HG03108 (cell line): ENCODE data around the gene PKD1.

Experiments used
- ATAC-seq: cut with Tn5 transposase; IDR thresholded peaks from one replicate; pipeline ENCODE4 v1.9.1; 2021; ENCODE audit warnings: moderate library complexity; ENCODE audit not compliant: unreplicated experiment

PKD1 gene

GRCh38 chr16:2056681-2057407 lies 78.9 kb downstream of the PKD1 start:
- ATAC-seq = no peak

- no peak for ATAC-seq
Measured at GRCh38 chr16:2056077-2056476, 79.6 kb downstream of the PKD1 start.

- no peak for ATAC-seq
Measured at GRCh38 chr16:2054543-2055245, 81.0 kb downstream of the PKD1 start.

- ATAC-seq = no peak
Measured at GRCh38 chr16:2053897-2054296, 81.8 kb downstream of the PKD1 start.

GRCh38 chr16:2053211-2053610 lies 82.5 kb downstream of the PKD1 start:
- no peak for ATAC-seq

- ATAC-seq = no peak
Measured at GRCh38 chr16:2048116-2048543, 87.6 kb downstream of the PKD1 start.

GRCh38 chr16:2047330-2048115 lies 88.2 kb downstream of the PKD1 start, which contains the start of the genes NTHL1 and TSC2:
Gene NTHL1, minus strand, starts transcription at chr16:2047834. Its CDS starts 11 bp downstream, at chr16:2047823.
Gene TSC2, plus strand, starts transcription at chr16:2047985. Its CDS starts 631 bp downstream, at chr16:2048616.
- ATAC-seq = peak; percentile 89

- no peak for ATAC-seq
Measured at GRCh38 chr16:2046893-2047329, 88.8 kb downstream of the PKD1 start.

GRCh38 chr16:2045965-2046892 lies 89.5 kb downstream of the PKD1 start:
- no peak for ATAC-seq

GRCh38 chr16:2044541-2044940 lies 91.2 kb downstream of the PKD1 start:
- no peak for ATAC-seq

GRCh38 chr16:2043667-2044451 lies 91.8 kb downstream of the PKD1 start:
- no peak for ATAC-seq

- no peak for ATAC-seq
Measured at GRCh38 chr16:2042986-2043666, 92.6 kb downstream of the PKD1 start.

GRCh38 chr16:2042171-2042985 lies 93.3 kb downstream of the PKD1 start:
- no peak for ATAC-seq

- ATAC-seq = no peak
Measured at GRCh38 chr16:2040787-2041522, 94.7 kb downstream of the PKD1 start.

GRCh38 chr16:2040041-2040786 lies 95.5 kb downstream of the PKD1 start:
- no peak for ATAC-seq

GRCh38 chr16:2039274-2040031 lies 96.2 kb downstream of the PKD1 start:
- ATAC-seq = no peak
